ENCODE results near the gene RD3L.
"Not testable (repeated sequence)": the region's sequence is repeated elsewhere in the genome, so short reads cannot be mapped to it uniquely, and the experiment has no call there.

The RD3L gene

GRCh38 chr14:103941973-103942736 lies at the start of gene RD3L:
TSS of gene RD3L (minus strand) at chr14:103942529. CDS start at chr14:103941695, 834 bp downstream.
- in situ Hi-C loops (cut with HindIII; ENCODE audit: low sequenced_read_pairs), result no loop called here
- no peak within 1 kb of the TSS for H3K4me3 ChIP-seq (ENCODE audit: low read depth, low read length)
- no peak for TF ChIP-seq CTCF (IDR thresholded peaks at IDR 0.05; ENCODE audit: low read depth, low read length, missing control alignments)
- DNase-seq (ENCODE audit: low read depth), result no peak

- no peak for DNase-seq (ENCODE audit: low read depth)
- H3K4me3 ChIP-seq (ENCODE audit: low read depth, low read length), result no peak overlapping the region
- in situ Hi-C loops (cut with HindIII; ENCODE audit: low sequenced_read_pairs), result no loop called here
- no peak for TF ChIP-seq CTCF (IDR thresholded peaks at IDR 0.05; ENCODE audit: low read depth, low read length, missing control alignments)
Measured at GRCh38 chr14:103989964-103990363, 47.6 kb upstream of the RD3L start.

GRCh38 chr14:103989034-103989433 lies 46.7 kb upstream of the RD3L start:
- in situ Hi-C loops (cut with HindIII; ENCODE audit: low sequenced_read_pairs), result no loop called here
- no peak for DNase-seq (ENCODE audit: low read depth)
- no peak for TF ChIP-seq CTCF (IDR thresholded peaks at IDR 0.05; ENCODE audit: low read depth, low read length, missing control alignments)
- H3K4me3 ChIP-seq (ENCODE audit: low read depth, low read length), result no peak overlapping the region

- DNase-seq (ENCODE audit: low read depth), result no peak
- TF ChIP-seq CTCF (IDR thresholded peaks at IDR 0.05; ENCODE audit: low read depth, low read length, missing control alignments), result no peak
- no peak overlapping the region for H3K4me3 ChIP-seq (ENCODE audit: low read depth, low read length)
- in situ Hi-C loops (cut with HindIII; ENCODE audit: low sequenced_read_pairs), result no loop called here
Measured at GRCh38 chr14:103984196-103984595, 41.9 kb upstream of the RD3L start.

GRCh38 chr14:103980623-103981238 lies 38.4 kb upstream of the RD3L start:
- peak; percentile 35 for TF ChIP-seq CTCF (IDR thresholded peaks at IDR 0.05; ENCODE audit: low read depth, low read length, missing control alignments)
- H3K4me3 ChIP-seq (ENCODE audit: low read depth, low read length); in situ Hi-C loops (cut with HindIII; ENCODE audit: low sequenced_read_pairs); DNase-seq (ENCODE audit: low read depth): not testable (repeated sequence)

GRCh38 chr14:103974575-103974974 lies 32.2 kb upstream of the RD3L start:
- no peak overlapping the region for H3K4me3 ChIP-seq (ENCODE audit: low read depth, low read length)
- DNase-seq (ENCODE audit: low read depth), result no peak
- TF ChIP-seq CTCF (IDR thresholded peaks at IDR 0.05; ENCODE audit: low read depth, low read length, missing control alignments), result no peak
- in situ Hi-C loops (cut with HindIII; ENCODE audit: low sequenced_read_pairs), result no loop called here

All from astrocyte of the cerebellum (primary cell).